PC-3 (cell line): ENCODE data around the gene ABCC2. TPM values are rescaled to one million over a fixed set of nuclear protein-coding genes. Genes with fewer than 3 reads are reported as not detected.

Experiments used
- ATAC-seq: fragments of 200-7000 bp; cut with Tn5 transposase; 2 replicates; pipeline ENCODE4 v1.9.1; 2020; ENCODE audit warnings: mild to moderate bottlenecking, moderate library complexity
- BruUV-seq: library from RNA; stranded (reverse); fragments of 400-500 nt; replicated peaks from 2 replicates; lab custom pipeline; 2021; lab: Mats Ljungman, UMichigan
- CTCF ChIA-PET: fragments of 300-600 bp; sonication (Branson Sonifier 250); formaldehyde crosslinking; loops from one replicate; lab custom pipeline; 2022; ENCODE audit warnings: antibody characterized with exemption; lab: Charles Lee
- POLR2A ChIA-PET: fragments of 300-600 bp; sonication (Branson Sonifier 250); formaldehyde crosslinking; loops from one replicate; lab custom pipeline; 2022; ENCODE audit warnings: antibody characterized with exemption; ENCODE audit not compliant: unreplicated experiment; lab: Charles Lee
- DNase-seq: peaks from one replicate; pipeline ENCODE4 v3.0.0-alpha.2; 2015
- H2AFZ ChIP-seq: fragments of 300-600 bp; sonication (generic); 2 replicates; pipeline ENCODE4 v1.6.0; 2016; ENCODE audit warnings: antibody characterized with exemption, low read length
- H3F3A ChIP-seq: fragments of 300-600 bp; sonication (generic); one replicate; pipeline ENCODE4 v1.6.0; 2017; ENCODE audit warnings: antibody characterized with exemption, low read length, control low read depth, mild to moderate bottlenecking; ENCODE audit not compliant: unreplicated experiment
- H3K27ac ChIP-seq: fragments of 300-600 bp; sonication (generic); 2 replicates; pipeline ENCODE4 v1.5.1; 2016; ENCODE audit warnings: mild to moderate bottlenecking, low read length
- H3K27me3 ChIP-seq: fragments of 300-600 bp; sonication (generic); 2 replicates; pipeline ENCODE4 v1.6.1; 2016; ENCODE audit warnings: low read length, mixed read lengths
- H3K36me3 ChIP-seq: fragments of 300-600 bp; sonication (generic); 2 replicates; pipeline ENCODE4 v1.6.1; 2016; ENCODE audit warnings: low read depth, mixed run types, low read length, mixed read lengths
- H3K4me1 ChIP-seq: fragments of 300-600 bp; sonication (generic); 2 replicates; pipeline ENCODE4 v1.5.1; 2016; ENCODE audit warnings: low read length; ENCODE audit not compliant: insufficient read depth
- H3K4me2 ChIP-seq: fragments of 300-600 bp; sonication (generic); 2 replicates; pipeline ENCODE4 v1.6.0; 2016; ENCODE audit warnings: low read length
- H3K4me3 ChIP-seq: fragments of 300-600 bp; sonication (generic); 2 replicates; pipeline ENCODE4 v1.5.1; 2016; ENCODE audit warnings: mild to moderate bottlenecking, low read length, mixed read lengths
- H3K79me2 ChIP-seq: fragments of 300-600 bp; sonication (generic); 2 replicates; pipeline ENCODE4 v1.6.1; 2017; ENCODE audit warnings: low read length, mixed read lengths
- H3K9ac ChIP-seq: fragments of 300-600 bp; sonication (generic); 2 replicates; pipeline ENCODE4 v1.6.0; 2016; ENCODE audit warnings: mild to moderate bottlenecking, low read length
- H3K9me2 ChIP-seq: fragments of 300-600 bp; sonication (generic); replicated peaks from 2 replicates; pipeline ENCODE4 v1.6.1; 2016; ENCODE audit warnings: mixed run types, low read length, mixed read lengths
- H3K9me3 ChIP-seq: fragments of 300-600 bp; sonication (generic); 2 replicates; pipeline ENCODE4 v1.6.1; 2016; ENCODE audit warnings: low read length, mixed read lengths
- H4K20me1 ChIP-seq: fragments of 300-600 bp; sonication (generic); 2 replicates; pipeline ENCODE4 v1.6.1; 2016; ENCODE audit warnings: low read length, mixed read lengths
- CTCF ChIP-seq: fragments of 300-600 bp; sonication (generic); conservative IDR thresholded peaks from 2 replicates; pipeline ENCODE4 v1.5.1; 2017; ENCODE audit warnings: antibody characterized with exemption, low read depth, mild to moderate bottlenecking, low read length
- EZH2 ChIP-seq: fragments of 300-600 bp; sonication (generic); IDR thresholded peaks from one replicate; pipeline ENCODE4 v1.6.1; 2017; ENCODE audit warnings: antibody characterized with exemption, mild to moderate bottlenecking, low read length; ENCODE audit not compliant: unreplicated experiment
- EZH2phosphoT487 ChIP-seq: fragments of 300-600 bp; sonication (generic); IDR thresholded peaks from 2 replicates; pipeline ENCODE4 v1.6.1; 2018; ENCODE audit warnings: mild to moderate bottlenecking, antibody characterized with exemption, low read length, borderline replicate concordance
- intact Hi-C: fragments of 100-400 bp; cut with micrococcal nuclease; formaldehyde crosslinking; loops from 2 replicates; pipeline ENCODE4 v1.9.0; 2023
- total RNA-seq: library from RNA; depleted of rRNA; stranded (reverse); fragments of >200 nt; gene quantifications from 2 replicates; pipeline ENCODE4 v1.2.3, GENCODE V29; 2014

ABCC2 gene
- total RNA-seq, 1 experiment from 2014 or later = 2.4 TPM

- H4K20me1 ChIP-seq = no peaks in the 10 kb centered on the region
- no peaks in the 10 kb centered on the region; the same call in 1 of the 2 replicates for H3K36me3 ChIP-seq
- TF ChIP-seq EZH2 (no peak), EZH2phosphoT487 (no peak), CTCF (no peak)
- no TSS peak for BruUV-seq
- DNase-seq (no peak), ATAC-seq (no peak)
- no peak overlapping the region for H3K9ac ChIP-seq
- H2AFZ ChIP-seq = no peak overlapping the region
- H3K27me3 ChIP-seq = no peaks in the 10 kb centered on the region
- ChIA-PET POLR2A (no interaction called here), CTCF (no interaction called here)
- H3K4me2 ChIP-seq = no peak overlapping the region
- no peaks in the 10 kb centered on the region for H3K79me2 ChIP-seq
- H3K4me3 ChIP-seq = no peak overlapping the region
- peaks cover 3% of the 10 kb centered on the region; the same call in 1 of the 2 replicates for H3K4me1 ChIP-seq
- H3K9me2 ChIP-seq = no peaks in the 10 kb centered on the region
- no peaks in the 10 kb centered on the region for H3F3A ChIP-seq
- H3K9me3 ChIP-seq = no peaks in the 10 kb centered on the region
- intact Hi-C loops = no loop called here
- no peak overlapping the region for H3K27ac ChIP-seq
These were observed 60.9 kb downstream of the ABCC2 start for GRCh38 chr10:99843310-99843709.

DNA sequence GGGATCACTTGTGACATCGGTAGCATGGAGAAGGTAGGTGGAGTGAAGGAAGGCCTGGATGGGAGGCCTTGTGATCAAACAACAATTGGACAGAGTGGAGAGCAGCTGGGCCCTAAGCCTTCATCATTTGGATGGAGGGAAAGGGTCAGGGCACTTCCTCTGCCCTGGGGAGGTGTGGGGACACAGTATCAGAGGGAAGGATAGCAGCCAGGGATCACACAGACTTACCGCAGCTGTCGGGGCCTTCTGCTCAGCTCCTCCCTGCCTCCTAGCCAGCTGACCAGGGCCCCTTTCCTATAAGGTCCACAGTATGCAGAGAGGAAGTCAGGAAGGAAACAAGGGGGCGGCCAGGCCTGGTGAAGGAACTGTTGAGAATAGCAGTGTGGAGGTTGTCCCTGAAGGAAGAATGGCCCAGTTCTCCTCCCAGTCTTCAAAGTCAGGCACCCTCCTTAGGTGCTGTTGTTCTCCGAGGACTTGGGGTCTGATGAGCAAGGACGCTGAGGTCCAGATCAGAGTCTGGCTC, 62.1 kb downstream of the ABCC2 start:
- POLR2A ChIA-PET = no interaction called here
- no TSS peak for BruUV-seq
- Histone ChIP-seq H3K27ac (no peak overlapping the region), H3K4me2 (no peak overlapping the region), H3F3A (no peaks in the 10 kb centered on the region), H3K9ac (no peak overlapping the region), H4K20me1 (no peaks in the 10 kb centered on the region), H3K4me3 (no peak overlapping the region), H3K36me3 (no peaks in the 10 kb centered on the region; the same call in 1 of the 2 replicates), H2AFZ (no peak overlapping the region), H3K4me1 (peaks cover 3% of the 10 kb centered on the region; the same call in 1 of the 2 replicates), H3K9me2 (no peaks in the 10 kb centered on the region), H3K9me3 (no peaks in the 10 kb centered on the region), H3K27me3 (no peaks in the 10 kb centered on the region), H3K79me2 (no peaks in the 10 kb centered on the region)
- intact Hi-C loops = no loop called here
- CTCF ChIA-PET = no interaction called here
- no peak for ATAC-seq
- no peak for DNase-seq
- TF ChIP-seq CTCF (no peak), EZH2phosphoT487 (no peak), EZH2 (no peak)

DNA sequence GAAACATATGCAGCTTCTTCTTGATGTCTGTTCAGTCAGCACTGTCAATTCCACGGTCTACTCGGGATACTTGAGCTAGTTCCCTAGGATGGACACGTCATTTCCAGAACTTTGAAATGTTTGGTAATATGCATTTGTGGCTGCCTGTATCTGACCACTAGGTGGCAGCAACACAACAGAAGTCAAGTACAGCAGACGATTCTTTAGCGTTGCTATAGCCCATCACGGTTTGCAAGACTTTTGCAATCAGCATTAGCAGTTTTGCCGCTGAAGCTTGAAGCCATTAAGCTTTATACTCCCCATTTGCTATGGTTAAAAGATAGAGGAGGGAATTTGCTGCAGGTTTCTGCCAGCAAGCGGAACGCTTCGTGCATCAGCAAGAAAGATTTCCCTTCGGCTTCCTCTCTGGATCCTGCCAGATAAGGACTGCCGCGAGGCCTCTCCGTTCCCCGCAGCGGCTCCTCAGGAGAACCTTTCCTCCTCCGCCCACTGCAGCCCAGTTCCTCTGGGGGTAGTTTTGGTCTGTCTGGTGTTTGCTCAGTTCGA, 63.5 kb downstream of the ABCC2 start:
- no peaks in the 10 kb centered on the region; the same call in 1 of the 2 replicates for H3K36me3 ChIP-seq

More for the DNA sequence above, 63.5 kb downstream of the ABCC2 start:
- peak overlapping the region; percentile 50 for H3K4me3 ChIP-seq
- POLR2A ChIA-PET = interaction anchor here (0.8 kb wide), 1 partner anchor 113 kb away, joined by 6 read pairs; the partner anchor contains the start of genes COX15 and CUTC
- H3K9me2 ChIP-seq = no peaks in the 10 kb centered on the region
- H3F3A ChIP-seq = no peaks in the 10 kb centered on the region
- DNase-seq (peak; percentile 90), ATAC-seq (peak; percentile 94)
- H3K4me2 ChIP-seq = peak overlapping the region; percentile 78
- intact Hi-C loops = loop anchor here (1.0 kb wide), 4 partner anchors 114 to 254 kb away; partner anchors contain the start of genes COX15 and CUTC
- peak overlapping the region; percentile 85 for H2AFZ ChIP-seq
- H4K20me1 ChIP-seq = no peaks in the 10 kb centered on the region
- CTCF ChIA-PET = interaction anchor here (0.6 to 2.3 kb wide), 14 partner anchors 10 to 395 kb away, joined by 3 to 30 read pairs (median 3); partner anchors contain the start of genes COX15, CUTC and DNMBP
- no peaks in the 10 kb centered on the region for H3K79me2 ChIP-seq
- no TSS peak for BruUV-seq
- no peak overlapping the region for H3K27ac ChIP-seq
- no peaks in the 10 kb centered on the region for H3K9me3 ChIP-seq
- peaks cover 3% of the 10 kb centered on the region; the same call in 1 of the 2 replicates for H3K4me1 ChIP-seq
- H3K27me3 ChIP-seq = no peaks in the 10 kb centered on the region
- no peak overlapping the region for H3K9ac ChIP-seq
- TF ChIP-seq EZH2 (no peak), CTCF (peak; percentile 89)
